Upper lobe of left lung (tissue), 4 donors: Measurements from ENCODE around the gene CSNK1G2.

Source experiments
- CTCF ChIP-seq, 6 experiments: fragments of 450-650 bp in 4 of 6; fragments of 200-600 bp in 2 of 6; sonication (generic) in 2 of 6; IDR thresholded peaks; one replicate each; pipeline ENCODE4 v1.5.1; 2016 to 2019; ENCODE audit warnings: antibody characterized with exemption in 6 of 6
- EP300 ChIP-seq, 4 donors: sonication (generic); formaldehyde crosslinking; IDR thresholded peaks; one replicate each; pipeline ENCODE4 v1.5.1; 2017; ENCODE audit warnings: antibody characterized with exemption in 4 of 4, control low read depth in 2 of 4
- POLR2A ChIP-seq, 4 donors: fragments of 450-650 bp; IDR thresholded peaks; one replicate each; pipeline ENCODE4 v1.5.1; 2016 to 2017; ENCODE audit warnings: antibody characterized with exemption in 4 of 4, mild to moderate bottlenecking in 2 of 4
- POLR2AphosphoS5 ChIP-seq, 2 donors: sonication (generic); formaldehyde crosslinking; IDR thresholded peaks; one replicate each; pipeline ENCODE4 v1.5.1; 2017; ENCODE audit warnings: antibody characterized with exemption in 2 of 2

- TF ChIP-seq POLR2A (IDR thresholded peaks at IDR 0.05) (no peak), CTCF (IDR thresholded peaks at IDR 0.05) (no peak), POLR2AphosphoS5 (IDR thresholded peaks at IDR 0.05) (no peak), EP300 (IDR thresholded peaks at IDR 0.05) (no peak)
Measured at GRCh38 chr19:1967087-1967608, 26.2 kb downstream of the CSNK1G2 start.
